Activated CD4-positive, CD25-positive, alpha-beta regulatory T cell treated with anti-CD3 and anti-CD28 coated beads, Interleukin-2, amount 50 U/mL, for 16 hours (primary cell): Measurements from ENCODE around the gene BMP2K.
"Not testable (repeated sequence)": the region's sequence is repeated elsewhere in the genome, so short reads cannot be mapped to it uniquely, and the experiment has no call there.

Experiments
- DNase-seq: peaks from one replicate; pipeline ENCODE4 v3.0.0-alpha.2; 2020; ENCODE audit warnings: low read depth, low spot score

The BMP2K gene

GRCh38 chr4:78863254-78863869 is 87.2 kb downstream of the BMP2K start:
- no peak for DNase-seq

- DNase-seq, result no peak
These were observed 87.8 kb downstream of the BMP2K start for GRCh38 chr4:78863991-78864390.

GRCh38 chr4:78864405-78865024 is 88.4 kb downstream of the BMP2K start:
- no peak for DNase-seq

- no peak for DNase-seq
These were observed 89.3 kb downstream of the BMP2K start for GRCh38 chr4:78865451-78865850.

- DNase-seq, result not testable (repeated sequence)
These were observed 92.6 kb downstream of the BMP2K start for GRCh38 chr4:78868712-78869111.

GRCh38 chr4:78870056-78870455 is 93.9 kb downstream of the BMP2K start:
- DNase-seq, result no peak

- DNase-seq, result no peak
These were observed 100.6 kb downstream of the BMP2K start for GRCh38 chr4:78876568-78877320.

GRCh38 chr4:78878031-78878430 is 101.9 kb downstream of the BMP2K start:
- no peak for DNase-seq

GRCh38 chr4:78880874-78881492 is 104.8 kb downstream of the BMP2K start:
- DNase-seq, result no peak

GRCh38 chr4:78885598-78885997 is 109.4 kb downstream of the BMP2K start:
- DNase-seq, result no peak

- no peak for DNase-seq
These were observed 113.8 kb downstream of the BMP2K start for GRCh38 chr4:78889955-78890354.

- no peak for DNase-seq
These were observed 123.2 kb downstream of the BMP2K start for GRCh38 chr4:78899302-78899701.

- no peak for DNase-seq
These were observed 125.7 kb downstream of the BMP2K start for GRCh38 chr4:78901882-78902281.

- DNase-seq, result no peak
These were observed 126.1 kb downstream of the BMP2K start for GRCh38 chr4:78902298-78902697.

- DNase-seq, result no peak
These were observed 128.0 kb downstream of the BMP2K start for GRCh38 chr4:78904143-78904542.

- no peak for DNase-seq
These were observed 131.5 kb downstream of the BMP2K start for GRCh38 chr4:78907638-78908037.

GRCh38 chr4:78908974-78909373 is 132.8 kb downstream of the BMP2K start:
- DNase-seq, result not testable (repeated sequence)

GRCh38 chr4:78910612-78911011 is 134.5 kb downstream of the BMP2K start:
- DNase-seq, result no peak

GRCh38 chr4:78922207-78922606 is 146.1 kb downstream of the BMP2K start:
- DNase-seq, result no peak

GRCh38 chr4:78923464-78924312 is 147.5 kb downstream of the BMP2K start:
- DNase-seq, result no peak

- DNase-seq, result no peak
These were observed 150.7 kb downstream of the BMP2K start for GRCh38 chr4:78926826-78927225.

- no peak for DNase-seq
These were observed 152.7 kb downstream of the BMP2K start for GRCh38 chr4:78928835-78929234.
